MM.1S (cell line): ENCODE data around the gene OSCP1.

ENCODE experiments used
- CTCF ChIP-seq: fragments of 300-600 bp; sonication (generic); IDR thresholded peaks from 2 replicates; pipeline ENCODE4 v1.5.1; 2016; ENCODE audit warnings: antibody characterized with exemption, low read length, mixed read lengths
- EZH2 ChIP-seq: fragments of 300-600 bp; sonication (generic); optimal IDR thresholded peaks from 2 replicates; pipeline ENCODE3; 2017; ENCODE audit warnings: low read depth, mild to moderate bottlenecking, antibody characterized with exemption, low read length, mixed read lengths

- TF ChIP-seq CTCF (no peak), EZH2 (no peak)
Observed at GRCh38 chr1:36476945-36477344, 26.7 kb upstream of the OSCP1 start.
